ENCODE results near the gene HOXC9. TPM values are rescaled to one million over a fixed set of nuclear protein-coding genes. Genes with fewer than 3 reads are reported as not detected.

The HOXC9 gene
- total and polyA plus RNA-seq, 2 of the 8 experiments (the other 6 are each of a cell fraction or from before 2014, with no cell fraction given), result not detected

DNA sequence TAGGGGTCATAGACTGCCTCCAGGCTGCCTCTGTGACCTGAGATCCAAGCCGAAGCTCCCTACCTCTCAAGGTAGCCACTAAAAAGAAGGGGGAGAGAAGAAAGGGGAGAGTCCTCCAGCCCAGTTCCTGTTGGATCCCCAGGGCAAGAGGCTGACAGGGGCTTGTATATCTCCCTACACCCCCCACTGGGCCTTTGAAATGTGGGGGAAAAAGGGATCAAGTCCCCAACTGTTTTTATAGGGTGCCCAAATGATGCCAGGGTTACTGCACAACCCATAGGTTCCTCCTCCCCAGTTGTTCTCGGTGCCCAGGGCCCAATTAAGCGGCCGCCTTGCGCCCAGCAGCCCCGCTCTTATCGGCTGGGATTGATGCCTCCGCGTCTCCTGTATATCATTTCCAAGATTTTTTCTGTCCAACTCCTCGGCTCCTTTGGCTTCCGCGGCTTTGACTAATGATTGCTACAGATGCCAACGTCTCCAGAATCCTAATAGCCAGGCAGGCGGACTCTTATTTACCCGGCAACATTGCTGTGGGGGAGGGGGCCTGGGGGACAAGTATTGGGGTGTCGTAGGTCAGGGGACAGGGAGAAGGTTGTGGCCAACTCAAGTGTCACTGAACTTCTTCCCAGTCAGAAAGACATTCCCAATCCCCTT is 46.0 kb downstream of the HOXC9 start (continued):
- TF ChIP-seq CREB1 (IDR thresholded peaks at IDR 0.05) (no peak), SIRT6 (IDR thresholded peaks at IDR 0.05; ENCODE audit: low read length) (no peak)
